ENCODE measurements around the gene UBTF. TPM values are rescaled to one million over a fixed set of nuclear protein-coding genes. Genes with fewer than 3 reads are reported as not detected.

The UBTF gene, protein sequence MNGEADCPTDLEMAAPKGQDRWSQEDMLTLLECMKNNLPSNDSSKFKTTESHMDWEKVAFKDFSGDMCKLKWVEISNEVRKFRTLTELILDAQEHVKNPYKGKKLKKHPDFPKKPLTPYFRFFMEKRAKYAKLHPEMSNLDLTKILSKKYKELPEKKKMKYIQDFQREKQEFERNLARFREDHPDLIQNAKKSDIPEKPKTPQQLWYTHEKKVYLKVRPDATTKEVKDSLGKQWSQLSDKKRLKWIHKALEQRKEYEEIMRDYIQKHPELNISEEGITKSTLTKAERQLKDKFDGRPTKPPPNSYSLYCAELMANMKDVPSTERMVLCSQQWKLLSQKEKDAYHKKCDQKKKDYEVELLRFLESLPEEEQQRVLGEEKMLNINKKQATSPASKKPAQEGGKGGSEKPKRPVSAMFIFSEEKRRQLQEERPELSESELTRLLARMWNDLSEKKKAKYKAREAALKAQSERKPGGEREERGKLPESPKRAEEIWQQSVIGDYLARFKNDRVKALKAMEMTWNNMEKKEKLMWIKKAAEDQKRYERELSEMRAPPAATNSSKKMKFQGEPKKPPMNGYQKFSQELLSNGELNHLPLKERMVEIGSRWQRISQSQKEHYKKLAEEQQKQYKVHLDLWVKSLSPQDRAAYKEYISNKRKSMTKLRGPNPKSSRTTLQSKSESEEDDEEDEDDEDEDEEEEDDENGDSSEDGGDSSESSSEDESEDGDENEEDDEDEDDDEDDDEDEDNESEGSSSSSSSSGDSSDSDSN
- total RNA-seq (100 to 1,000 TPM; 186 to 199 TPM), polyA plus RNA-seq (78.0 TPM)

DNA sequence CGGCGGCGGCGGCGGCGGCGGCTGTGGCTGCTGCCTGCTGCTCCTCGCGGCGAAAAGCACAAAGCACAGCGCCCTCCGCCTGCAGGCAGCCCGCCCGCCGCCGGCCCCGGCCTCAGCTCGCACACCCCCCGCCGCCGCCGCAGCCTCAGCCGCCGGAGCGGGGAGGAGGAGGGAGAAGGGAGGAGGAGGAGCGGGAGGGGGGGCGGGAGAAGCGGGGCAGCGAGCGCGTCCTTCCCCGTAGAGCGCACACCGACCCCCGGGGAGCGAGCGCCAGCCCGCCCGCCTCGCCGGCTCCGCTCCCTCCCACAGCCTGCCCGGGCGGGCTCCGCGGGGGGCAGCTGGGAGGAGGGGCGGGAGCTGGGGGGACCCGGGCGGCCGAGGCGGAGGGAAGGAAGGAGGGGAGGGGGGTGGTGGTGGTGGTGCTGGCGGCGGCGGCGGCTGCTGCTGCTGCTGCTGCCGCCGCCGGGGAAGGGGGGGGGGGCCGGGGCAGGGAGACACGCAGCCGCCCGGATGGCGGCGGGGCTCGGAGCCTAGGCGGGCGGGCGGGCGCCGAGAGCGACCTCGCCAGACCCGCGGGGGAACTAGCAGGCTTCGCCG is at the start of gene UBTF:
Gene UBTF, minus strand, starts transcription at position 60 of the 597 bp plus-strand sequence. CDS start 1,446 bp downstream, outside the sequence.
- no peaks in the 10 kb centered on the region for H3K27me3 Mint-ChIP-seq

GRCh38 chr17:44268709-44269534 is 49.4 kb upstream of the UBTF start:
- no peaks in the 10 kb centered on the region for H3K4me1 ChIP-seq (ENCODE audit: insufficient read depth, low read length)
- H3K4me3 ChIP-seq (ENCODE audit: low read length) = no peak overlapping the region
- no peaks in the 10 kb centered on the region for H3K9me3 ChIP-seq (ENCODE audit: low read length)
- Mint-ChIP-seq H3K4me3 (peak overlapping the region in 1 of 7 donors; percentile 16), H3K27me3 (peaks cover 0 to 6% of the 10 kb centered on the region in 2 donors), H3K9me3 (no peaks in the 10 kb centered on the region), H3K36me3 (no peaks in the 10 kb centered on the region), H3K4me1 (no peaks in the 10 kb centered on the region), H3K27ac (peak overlapping the region in 2 of 8 donors; percentile 22 to 58)
- POLR2A ChIA-PET = no interaction called here
- no peak for DNase-seq
- H3K27ac ChIP-seq (ENCODE audit: low read depth, low read length) = no peak overlapping the region
- H3K27me3 ChIP-seq (ENCODE audit: insufficient read depth, low read length, poor library complexity, severe bottlenecking) = no peaks in the 10 kb centered on the region
- H3K36me3 ChIP-seq (ENCODE audit: insufficient read depth, low read length) = no peaks in the 10 kb centered on the region
- CTCF ChIA-PET = no interaction called here

More for the DNA sequence above, at the start of gene UBTF:
- Mint-ChIP-seq H3K4me3 (peak within 1 kb of the TSS; percentile 89 to 100 (median 93)), H3K9me3 (no peaks in the 10 kb centered on the region), H3K27ac (peak within 1 kb of the TSS; percentile 87 to 99 (median 91)), H3K36me3 (peaks cover 10 to 37% (median 13%) of the 10 kb centered on the region in 3 donors), H3K4me1 (peaks cover 40 to 49% (median 41%) of the 10 kb centered on the region in 3 donors)
- DNase-seq = peak; percentile 62 to 85 (median 80)
- POLR2A ChIA-PET = interaction anchor here (0.6 to 6.2 kb wide), 16 partner anchors 9 to 131 kb away, joined by 3 to 58 read pairs (median 4); partner anchors contain the start of genes ATXN7L3, HDAC5, SLC25A39 and TMUB2
- Histone ChIP-seq H3K36me3 (ENCODE audit: insufficient read depth, low read length) (peaks cover 14% of the 10 kb centered on the region), H3K4me1 (ENCODE audit: insufficient read depth, low read length) (peaks cover 43% of the 10 kb centered on the region), H3K27me3 (ENCODE audit: insufficient read depth, low read length, poor library complexity, severe bottlenecking) (no peaks in the 10 kb centered on the region), H3K4me3 (ENCODE audit: low read length) (peak within 1 kb of the TSS; percentile 78), H3K9me3 (ENCODE audit: low read length) (no peaks in the 10 kb centered on the region), H3K27ac (ENCODE audit: low read depth, low read length) (peak within 1 kb of the TSS; percentile 85)
- CTCF ChIA-PET = interaction anchor here (0.8 to 5.7 kb wide), 12 partner anchors 10 to 126 kb away, joined by 3 to 50 read pairs (median 6); partner anchors contain the start of genes GRN, HDAC5 and SLC25A39

- no peak for DNase-seq
- H3K9me3 ChIP-seq (ENCODE audit: low read length) = no peaks in the 10 kb centered on the region
- no peaks in the 10 kb centered on the region for H3K36me3 Mint-ChIP-seq
- H3K4me1 Mint-ChIP-seq = no peaks in the 10 kb centered on the region
- no peaks in the 10 kb centered on the region for H3K27me3 ChIP-seq (ENCODE audit: insufficient read depth, low read length, poor library complexity, severe bottlenecking)
- H3K27ac ChIP-seq (ENCODE audit: low read depth, low read length) = no peak within 1 kb of the TSS
- no peaks in the 10 kb centered on the region for H3K36me3 ChIP-seq (ENCODE audit: insufficient read depth, low read length)
- peaks cover 0 to 6% of the 10 kb centered on the region in 2 donors for H3K27me3 Mint-ChIP-seq
- no peak within 1 kb of the TSS for H3K4me3 ChIP-seq (ENCODE audit: low read length)
- no peaks in the 10 kb centered on the region for H3K4me1 ChIP-seq (ENCODE audit: insufficient read depth, low read length)
- peak within 1 kb of the TSS in 1 of 8 donors; percentile 22 for H3K27ac Mint-ChIP-seq
- ChIA-PET POLR2A (no interaction called here), CTCF (no interaction called here)
- peak within 1 kb of the TSS in 1 of 7 donors; percentile 16 for H3K4me3 Mint-ChIP-seq
- H3K9me3 Mint-ChIP-seq = no peaks in the 10 kb centered on the region
Observed at GRCh38 chr17:44267818-44268490, 48.5 kb upstream of the UBTF start, which contains the start of gene SLC4A1. Gene SLC4A1 (minus strand): TSS chr17:44268135. CDS start chr17:44262866, 5,269 bp downstream.

DNA sequence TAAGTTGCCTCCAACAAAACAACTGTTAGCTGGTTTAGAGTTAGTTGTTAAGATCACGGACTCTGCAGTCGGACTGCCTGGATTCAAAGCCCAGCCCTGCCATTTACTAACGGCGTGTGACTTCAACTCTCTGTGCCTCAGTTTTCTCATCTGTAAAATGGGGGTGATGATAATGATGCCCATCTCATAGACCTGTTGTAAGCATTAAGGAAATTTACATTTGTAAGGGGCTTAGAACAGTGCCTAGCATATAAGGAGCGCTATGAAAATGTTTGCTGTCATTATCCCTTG is 47.6 kb upstream of the UBTF start:
- Mint-ChIP-seq H3K4me3 (no peak overlapping the region), H3K36me3 (no peaks in the 10 kb centered on the region), H3K9me3 (no peaks in the 10 kb centered on the region), H3K27ac (no peak overlapping the region), H3K4me1 (no peaks in the 10 kb centered on the region), H3K27me3 (no peaks in the 10 kb centered on the region)
- Histone ChIP-seq H3K36me3 (ENCODE audit: insufficient read depth, low read length) (no peaks in the 10 kb centered on the region), H3K27ac (ENCODE audit: low read depth, low read length) (no peak overlapping the region), H3K27me3 (ENCODE audit: insufficient read depth, low read length, poor library complexity, severe bottlenecking) (no peaks in the 10 kb centered on the region), H3K9me3 (ENCODE audit: low read length) (no peaks in the 10 kb centered on the region), H3K4me1 (ENCODE audit: insufficient read depth, low read length) (no peaks in the 10 kb centered on the region), H3K4me3 (ENCODE audit: low read length) (no peak overlapping the region)
- ChIA-PET CTCF (no interaction called here), POLR2A (no interaction called here)
- no peak for DNase-seq

DNA sequence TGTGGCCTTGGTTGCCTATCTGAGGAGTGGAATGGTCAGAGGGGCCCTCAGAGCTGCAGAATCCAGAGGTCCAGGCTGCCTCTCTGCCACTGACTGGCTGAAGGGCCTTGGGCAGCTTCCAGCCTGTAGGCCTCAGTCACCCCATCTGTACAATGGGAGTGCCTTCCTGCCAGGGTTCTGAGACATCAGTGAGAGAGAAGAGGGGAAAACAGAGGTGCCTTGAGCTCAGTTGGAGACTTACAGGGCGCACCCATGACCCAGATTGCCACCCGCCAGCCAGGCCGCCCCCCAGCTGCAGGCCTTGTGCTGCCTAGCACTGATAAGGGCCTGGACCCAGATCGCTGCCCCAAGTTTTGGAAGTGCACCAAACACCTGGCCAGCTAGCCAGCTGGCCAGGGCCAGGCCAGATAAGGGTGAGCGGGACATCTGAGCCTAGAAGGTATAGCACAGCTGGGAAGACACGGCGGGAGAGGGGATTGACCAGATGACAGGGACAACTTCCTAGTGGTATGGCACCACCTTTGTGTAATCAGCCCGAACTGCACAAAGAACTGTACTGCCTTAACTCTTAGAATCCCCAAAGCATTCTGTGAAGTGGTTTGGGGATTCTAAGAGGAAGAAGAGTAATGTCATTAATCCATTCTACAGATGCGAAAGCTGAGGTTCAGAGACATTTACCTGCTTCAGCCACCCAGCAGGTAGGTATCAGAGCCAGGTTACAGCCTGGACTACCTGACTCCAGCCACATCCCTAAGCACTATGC is 47.1 kb upstream of the UBTF start:
- Mint-ChIP-seq H3K4me3 (no peak overlapping the region), H3K36me3 (no peaks in the 10 kb centered on the region), H3K27ac (peak overlapping the region in 2 of 8 donors; percentile 23 to 66), H3K9me3 (no peaks in the 10 kb centered on the region), H3K4me1 (no peaks in the 10 kb centered on the region), H3K27me3 (no peaks in the 10 kb centered on the region)
- ChIA-PET POLR2A (no interaction called here), CTCF (no interaction called here)
- H3K27ac ChIP-seq (ENCODE audit: low read depth, low read length) = no peak overlapping the region
- no peaks in the 10 kb centered on the region for H3K9me3 ChIP-seq (ENCODE audit: low read length)
- H3K27me3 ChIP-seq (ENCODE audit: insufficient read depth, low read length, poor library complexity, severe bottlenecking) = no peaks in the 10 kb centered on the region
- no peak for DNase-seq
- H3K36me3 ChIP-seq (ENCODE audit: insufficient read depth, low read length) = no peaks in the 10 kb centered on the region
- no peaks in the 10 kb centered on the region for H3K4me1 ChIP-seq (ENCODE audit: insufficient read depth, low read length)
- H3K4me3 ChIP-seq (ENCODE audit: low read length) = no peak overlapping the region

- no peaks in the 10 kb centered on the region for H3K36me3 Mint-ChIP-seq
- H3K27ac Mint-ChIP-seq = peak overlapping the region in 1 of 8 donors; percentile 54
- Histone ChIP-seq H3K27me3 (ENCODE audit: insufficient read depth, low read length, poor library complexity, severe bottlenecking) (no peaks in the 10 kb centered on the region), H3K4me1 (ENCODE audit: insufficient read depth, low read length) (no peaks in the 10 kb centered on the region), H3K27ac (ENCODE audit: low read depth, low read length) (no peak overlapping the region), H3K9me3 (ENCODE audit: low read length) (no peaks in the 10 kb centered on the region), H3K4me3 (ENCODE audit: low read length) (no peak overlapping the region), H3K36me3 (ENCODE audit: insufficient read depth, low read length) (no peaks in the 10 kb centered on the region)
- DNase-seq = no peak
- POLR2A ChIA-PET = no interaction called here
- H3K27me3 Mint-ChIP-seq = no peaks in the 10 kb centered on the region
- CTCF ChIA-PET = no interaction called here
- H3K9me3 Mint-ChIP-seq = no peaks in the 10 kb centered on the region
- H3K4me3 Mint-ChIP-seq = no peak overlapping the region
- no peaks in the 10 kb centered on the region for H3K4me1 Mint-ChIP-seq
Observed at GRCh38 chr17:44263345-44263902, 43.9 kb upstream of the UBTF start.
